SK-N-MC (cell line): ENCODE data around the gene E2F2.

Source experiments
- EZH2 ChIP-seq: fragments of 200-600 bp; sonication (generic); IDR thresholded peaks from one replicate; pipeline ENCODE4 v1.6.1; 2017; ENCODE audit warnings: antibody characterized with exemption
- FOXP2 ChIP-seq: optimal IDR thresholded peaks from 2 replicates; pipeline ENCODE3; 2011; ENCODE audit warnings: mild to moderate bottlenecking, moderate library complexity; ENCODE audit not compliant: insufficient read depth; ENCODE audit errors: extremely low read length, control extremely low read depth
- POLR2AphosphoS5 ChIP-seq: IDR thresholded peaks from 2 replicates; pipeline ENCODE4 v1.6.1; 2012; ENCODE audit warnings: mild to moderate bottlenecking, low read depth, low read length, borderline replicate concordance

DNA sequence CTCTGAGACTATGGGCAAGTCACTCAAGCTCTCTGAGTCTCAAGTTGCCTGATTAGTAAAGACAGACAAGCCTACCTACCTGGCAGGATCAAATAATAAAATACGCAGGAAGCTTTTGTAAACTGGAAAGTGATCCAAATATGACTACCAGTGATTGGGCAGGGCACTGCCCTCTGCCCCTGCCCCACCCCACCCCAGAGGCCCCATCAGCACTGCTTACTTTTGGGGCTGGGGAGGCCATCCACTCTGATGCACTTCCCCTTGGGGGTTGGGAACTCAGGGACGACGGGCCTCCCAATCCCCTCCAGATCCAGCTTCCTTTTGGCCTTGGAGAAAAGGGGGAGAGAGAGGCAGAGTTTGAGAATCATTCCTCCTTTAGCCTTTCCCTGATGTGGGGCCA is 6.9 kb downstream of the E2F2 start:
- TF ChIP-seq POLR2AphosphoS5 (no peak), EZH2 (no peak), FOXP2 (no peak)
